WERI-Rb-1 (cell line): Measurements from ENCODE around the gene RALGAPA2.

Experiments used
- DNase-seq: peaks from one replicate; pipeline ENCODE4 v3.0.0-alpha.2; 2020
- H3K27ac ChIP-seq: fragments of 250-450 bp; sonication (Bioruptor Pico); 2 replicates; pipeline ENCODE4 v1.5.1; 2020; ENCODE audit warnings: mild to moderate bottlenecking, moderate library complexity
- H3K27me3 ChIP-seq: fragments of 250-450 bp; sonication (Bioruptor Pico); 2 replicates; pipeline ENCODE4 v1.5.1; 2021; ENCODE audit warnings: mild to moderate bottlenecking, low read depth, moderate library complexity; ENCODE audit not compliant: insufficient read depth, severe bottlenecking
- H3K36me3 ChIP-seq: fragments of 250-450 bp; sonication (Bioruptor Pico); 2 replicates; pipeline ENCODE4 v1.5.1; 2020; ENCODE audit warnings: mild to moderate bottlenecking, moderate library complexity
- H3K4me3 ChIP-seq: 2 replicates; pipeline ENCODE4 v1.5.1; 2011; ENCODE audit warnings: low read depth, mild to moderate bottlenecking, control low read depth, low read length
- H3K9me3 ChIP-seq: fragments of 250-450 bp; sonication (Bioruptor Pico); 2 replicates; pipeline ENCODE4 v1.5.1; 2021; ENCODE audit warnings: mild to moderate bottlenecking, moderate library complexity; ENCODE audit not compliant: severe bottlenecking
- TF ChIP-seq, protein P1 (sequence below): IDR thresholded peaks from 2 replicates; pipeline ENCODE4 v1.5.1; 2011; ENCODE audit warnings: low read depth, mild to moderate bottlenecking, control low read depth, inconsistent platforms, low read length

RALGAPA2 gene

DNA sequence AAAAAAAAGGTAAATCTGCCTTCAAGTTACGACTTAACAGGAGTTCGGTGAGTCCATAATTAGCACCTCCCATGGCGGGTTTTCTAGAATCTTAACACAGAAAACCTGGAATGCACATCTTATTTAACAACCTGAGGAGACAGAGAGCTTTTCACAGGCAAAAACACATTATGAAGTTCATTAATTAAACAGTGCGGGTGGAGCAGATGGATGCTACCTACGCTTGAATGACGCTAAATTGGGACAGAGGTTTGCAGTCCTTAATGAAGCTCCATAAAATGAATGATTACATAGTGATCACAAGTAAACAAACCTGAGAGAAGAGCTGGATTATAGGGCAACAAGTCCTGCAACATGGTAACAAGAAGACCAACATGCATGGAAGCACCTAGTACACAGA, 263.6 kb downstream of the RALGAPA2 start:
- no peaks in the 10 kb centered on the region for H3K27me3 ChIP-seq

DNA sequence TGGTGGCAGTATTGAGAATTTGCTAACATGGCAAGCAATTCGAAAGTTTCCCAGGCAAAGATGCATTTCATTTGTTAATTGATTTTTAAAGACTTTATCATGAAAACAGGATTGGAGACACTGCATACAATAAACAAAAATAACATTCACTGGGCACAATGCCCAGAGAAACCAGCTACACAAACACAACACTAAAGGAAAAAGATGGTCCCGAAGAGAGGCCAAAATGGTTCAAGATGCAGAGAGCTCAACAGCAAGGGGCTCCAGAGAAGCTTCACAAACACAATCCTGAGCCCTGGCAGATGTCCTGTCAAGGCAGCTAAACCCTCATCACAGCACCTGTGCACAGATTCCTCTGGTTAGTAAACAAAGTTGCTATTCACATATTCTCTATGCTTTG, 265.2 kb downstream of the RALGAPA2 start:
- no peaks in the 10 kb centered on the region for H3K36me3 ChIP-seq
- peak; percentile 50 for DNase-seq
- TF ChIP-seq, protein P1, sequence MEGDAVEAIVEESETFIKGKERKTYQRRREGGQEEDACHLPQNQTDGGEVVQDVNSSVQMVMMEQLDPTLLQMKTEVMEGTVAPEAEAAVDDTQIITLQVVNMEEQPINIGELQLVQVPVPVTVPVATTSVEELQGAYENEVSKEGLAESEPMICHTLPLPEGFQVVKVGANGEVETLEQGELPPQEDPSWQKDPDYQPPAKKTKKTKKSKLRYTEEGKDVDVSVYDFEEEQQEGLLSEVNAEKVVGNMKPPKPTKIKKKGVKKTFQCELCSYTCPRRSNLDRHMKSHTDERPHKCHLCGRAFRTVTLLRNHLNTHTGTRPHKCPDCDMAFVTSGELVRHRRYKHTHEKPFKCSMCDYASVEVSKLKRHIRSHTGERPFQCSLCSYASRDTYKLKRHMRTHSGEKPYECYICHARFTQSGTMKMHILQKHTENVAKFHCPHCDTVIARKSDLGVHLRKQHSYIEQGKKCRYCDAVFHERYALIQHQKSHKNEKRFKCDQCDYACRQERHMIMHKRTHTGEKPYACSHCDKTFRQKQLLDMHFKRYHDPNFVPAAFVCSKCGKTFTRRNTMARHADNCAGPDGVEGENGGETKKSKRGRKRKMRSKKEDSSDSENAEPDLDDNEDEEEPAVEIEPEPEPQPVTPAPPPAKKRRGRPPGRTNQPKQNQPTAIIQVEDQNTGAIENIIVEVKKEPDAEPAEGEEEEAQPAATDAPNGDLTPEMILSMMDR = no peak

More for the DNA sequence above, 263.6 kb downstream of the RALGAPA2 start:
- no peak overlapping the region for H3K27ac ChIP-seq
- H3K36me3 ChIP-seq = no peaks in the 10 kb centered on the region
- H3K9me3 ChIP-seq = no peaks in the 10 kb centered on the region
- H3K4me3 ChIP-seq = no peak overlapping the region
- no peak for DNase-seq
- TF ChIP-seq, protein P1 = no peak

DNA sequence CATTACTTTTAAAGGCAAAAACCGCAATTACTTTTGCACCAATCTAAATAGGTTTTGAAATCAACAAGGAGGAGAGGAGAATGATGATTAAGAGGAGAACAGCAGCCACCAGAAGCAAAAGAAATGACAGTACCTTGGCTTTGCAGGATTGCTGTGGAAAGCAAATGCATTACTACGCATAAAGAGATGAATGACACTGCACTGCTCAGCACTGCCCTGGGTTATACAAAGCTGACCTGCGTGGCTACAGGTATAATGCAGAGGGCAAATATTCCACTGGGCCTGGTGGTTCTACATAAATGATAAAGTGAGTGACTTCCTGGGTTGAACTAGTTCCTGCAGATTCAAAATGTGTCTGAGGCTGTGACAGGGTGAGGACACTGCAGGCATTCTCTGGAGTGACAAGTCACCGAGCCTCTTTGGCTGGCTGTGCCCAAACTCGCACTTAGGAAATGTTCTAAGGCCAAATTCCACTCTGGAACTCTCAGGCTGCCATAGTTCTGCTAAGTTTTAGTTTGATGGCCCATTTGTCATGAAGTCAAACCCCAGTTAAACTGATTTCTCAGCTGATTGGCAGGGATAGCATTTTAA, 265.9 kb downstream of the RALGAPA2 start:
- Histone ChIP-seq H3K27ac (peak overlapping the region; percentile 58), H3K4me3 (no peak overlapping the region), H3K27me3 (no peaks in the 10 kb centered on the region), H3K9me3 (no peaks in the 10 kb centered on the region), H3K36me3 (no peaks in the 10 kb centered on the region)
- DNase-seq = no peak
- TF ChIP-seq, protein P1 = no peak

More for the DNA sequence above, 265.2 kb downstream of the RALGAPA2 start:
- Histone ChIP-seq H3K27ac (peak overlapping the region; percentile 58), H3K9me3 (no peaks in the 10 kb centered on the region), H3K27me3 (no peaks in the 10 kb centered on the region), H3K4me3 (no peak overlapping the region)

DNA sequence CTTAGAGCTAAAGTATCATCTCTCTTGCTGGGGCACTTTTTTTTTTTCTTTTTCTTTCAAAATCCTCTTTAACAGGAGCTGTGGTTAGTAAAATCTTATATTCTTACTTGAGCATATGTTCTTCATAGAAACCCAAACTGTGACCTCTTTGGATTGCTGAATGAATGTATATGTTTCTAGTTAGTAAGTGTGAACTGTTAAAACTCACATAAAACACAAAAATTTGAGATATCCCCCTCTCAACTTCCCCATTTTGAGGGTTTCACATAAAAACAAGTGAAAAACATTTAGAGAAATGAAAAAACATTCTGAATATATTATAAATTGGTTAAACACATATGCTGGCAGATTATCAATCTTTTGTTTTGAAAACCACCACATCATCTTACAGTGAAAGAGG, 266.4 kb downstream of the RALGAPA2 start:
- Histone ChIP-seq H3K27me3 (no peaks in the 10 kb centered on the region), H3K4me3 (no peak overlapping the region), H3K36me3 (no peaks in the 10 kb centered on the region), H3K27ac (no peak overlapping the region), H3K9me3 (no peaks in the 10 kb centered on the region)
- DNase-seq = no peak
- TF ChIP-seq, protein P1 = no peak

DNA sequence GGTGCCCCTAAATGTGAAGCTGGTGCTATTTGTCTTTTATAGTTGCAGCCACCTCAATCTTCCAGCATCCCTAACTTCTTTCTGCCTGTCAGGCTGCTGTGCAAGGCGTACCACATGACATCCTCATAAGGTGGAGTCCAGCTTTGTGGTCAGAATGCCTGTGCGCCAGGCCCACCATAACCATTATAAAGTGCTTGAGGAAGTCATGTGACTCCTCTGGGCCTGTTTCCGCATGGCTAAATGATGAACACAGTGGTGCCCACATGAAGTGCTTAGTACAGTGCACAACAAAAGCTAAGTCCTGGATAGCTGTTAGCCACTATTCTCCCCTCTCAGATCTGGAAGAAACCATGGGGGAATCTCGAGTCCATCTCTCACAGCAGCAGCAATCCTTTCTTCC, 268.9 kb downstream of the RALGAPA2 start:
- Histone ChIP-seq H3K36me3 (no peaks in the 10 kb centered on the region), H3K4me3 (no peak overlapping the region), H3K27ac (no peak overlapping the region), H3K9me3 (no peaks in the 10 kb centered on the region), H3K27me3 (no peaks in the 10 kb centered on the region)
- no peak for DNase-seq
- TF ChIP-seq, protein P1 = no peak

DNA sequence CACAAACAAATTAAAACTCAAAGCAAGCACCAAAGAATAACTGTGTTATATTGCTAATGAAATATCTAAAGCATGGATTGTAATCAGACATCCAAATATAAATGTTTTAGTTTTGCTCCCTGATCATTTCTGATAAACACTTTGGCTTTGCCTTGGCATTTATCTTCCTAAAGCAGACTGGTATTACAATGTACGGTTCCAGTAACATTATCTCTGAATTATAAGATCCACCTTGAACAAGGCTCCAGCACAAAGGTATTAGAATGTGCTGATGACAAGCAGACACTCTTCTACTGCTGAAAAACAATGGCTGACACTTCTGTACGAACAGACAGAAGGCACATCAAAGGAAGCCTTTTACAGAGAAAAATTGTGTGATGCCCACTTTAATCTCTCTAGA, 270.0 kb downstream of the RALGAPA2 start:
- Histone ChIP-seq H3K27ac (no peak overlapping the region), H3K36me3 (no peaks in the 10 kb centered on the region), H3K27me3 (no peaks in the 10 kb centered on the region), H3K9me3 (peaks cover 3% of the 10 kb centered on the region), H3K4me3 (no peak overlapping the region)
- no peak for DNase-seq
- TF ChIP-seq, protein P1 = no peak
